CD4-positive, alpha-beta T cell treated with Interferon alpha-2 for 1 hour (primary cell): ENCODE measurements around the gene VAV3.
"Not testable (repeated sequence)": the region's sequence is repeated elsewhere in the genome, so short reads cannot be mapped to it uniquely, and the experiment has no call there.

ENCODE experiments used
- DNase-seq, 2 donors: peaks; one replicate each; pipeline ENCODE4 v3.0.0-alpha.2; 2020 to 2022

Gene VAV3

DNA sequence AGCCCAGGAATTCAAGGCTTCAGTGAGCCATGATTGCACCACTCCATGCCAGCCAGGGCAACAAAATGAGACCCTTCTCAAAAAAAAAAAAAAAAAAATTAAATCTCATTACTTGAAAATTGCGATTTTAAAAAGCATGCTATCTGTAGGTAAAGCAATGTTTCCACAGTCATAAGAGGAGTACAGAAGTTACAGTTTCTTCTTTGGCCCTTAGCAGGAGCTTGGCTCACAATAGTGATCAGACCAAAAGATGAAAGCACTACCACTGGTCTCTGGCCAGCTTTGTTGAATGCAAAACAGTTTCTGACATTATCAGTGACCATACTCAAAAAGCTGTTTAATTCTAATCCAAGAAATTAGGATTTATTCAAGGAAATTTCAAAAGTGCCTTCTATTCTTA lies 31.2 kb downstream of the VAV3 start:
- DNase-seq: no peak

DNA sequence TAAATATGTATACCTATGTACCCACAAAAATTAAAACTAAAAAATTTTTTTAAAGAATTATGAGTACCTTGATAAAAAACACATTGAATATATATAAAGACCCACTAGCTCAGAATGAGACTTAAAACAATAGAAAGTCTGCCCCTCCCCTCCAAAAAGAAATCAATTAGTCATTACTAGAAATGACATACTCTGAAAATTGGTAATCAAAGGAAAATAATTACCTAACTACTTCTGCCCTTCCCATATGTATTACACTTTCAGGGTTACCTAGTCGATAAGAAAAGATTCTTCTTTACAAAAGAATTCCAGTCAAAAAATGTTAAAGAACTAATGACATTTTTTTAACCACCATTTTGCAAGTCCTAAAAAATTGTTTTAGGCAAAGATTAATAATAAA lies 34.7 kb downstream of the VAV3 start:
- no peak for DNase-seq

DNA sequence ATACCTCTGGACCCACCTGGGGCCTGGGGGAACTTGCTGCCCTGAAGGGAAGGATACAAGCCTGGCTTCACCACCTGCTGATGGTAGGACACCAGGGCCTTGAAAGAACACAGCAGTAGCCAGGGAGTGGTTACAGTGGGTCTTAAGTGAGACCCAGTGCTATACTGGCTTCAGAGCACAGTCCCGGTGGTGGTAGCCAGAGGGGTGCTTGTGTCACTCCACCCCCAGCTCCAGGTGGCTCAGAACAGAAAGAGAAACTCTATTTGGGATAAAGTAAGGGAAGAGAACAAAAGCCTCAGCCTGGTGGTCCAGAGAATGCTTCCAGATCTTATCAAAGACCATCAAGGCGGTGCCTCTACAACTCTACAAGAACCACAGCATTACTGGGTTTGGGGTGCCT lies 37.2 kb downstream of the VAV3 start:
- DNase-seq: no peak

DNA sequence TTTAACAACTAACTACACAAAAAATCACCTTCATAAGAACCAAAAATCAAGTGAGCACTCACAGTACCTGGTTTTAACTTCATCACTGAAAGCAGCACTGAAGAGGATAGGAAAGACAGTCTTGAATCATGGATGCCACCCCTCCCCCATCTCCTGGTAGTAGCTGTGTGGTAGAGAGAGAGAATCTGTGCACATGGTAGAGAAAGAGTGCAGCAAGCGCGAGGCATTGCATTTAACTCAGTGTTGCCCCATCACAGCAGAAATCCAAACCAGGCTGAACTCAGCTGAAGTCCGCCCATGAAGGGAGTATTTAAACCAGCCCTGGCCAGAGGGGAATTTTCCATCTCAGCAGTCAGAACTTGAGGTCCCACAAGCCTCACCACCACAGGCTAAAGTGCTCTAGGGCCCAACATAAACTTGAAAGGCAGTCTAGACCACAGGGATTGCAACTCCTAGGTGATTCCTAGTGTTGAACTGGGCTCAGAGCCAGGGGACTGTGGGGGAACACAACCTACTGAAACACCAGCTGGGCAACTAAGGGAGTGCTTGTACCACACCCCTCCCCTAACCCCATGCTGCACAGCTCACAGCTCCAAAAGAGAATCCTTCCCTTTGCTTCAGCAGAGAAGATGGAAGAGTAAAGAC lies 38.4 kb downstream of the VAV3 start:
- DNase-seq: no peak

GRCh38 chr1:107925565-107925964 lies 39.4 kb downstream of the VAV3 start:
- DNase-seq: no peak

GRCh38 chr1:107920999-107921398 lies 44.0 kb downstream of the VAV3 start:
- no peak for DNase-seq

DNA sequence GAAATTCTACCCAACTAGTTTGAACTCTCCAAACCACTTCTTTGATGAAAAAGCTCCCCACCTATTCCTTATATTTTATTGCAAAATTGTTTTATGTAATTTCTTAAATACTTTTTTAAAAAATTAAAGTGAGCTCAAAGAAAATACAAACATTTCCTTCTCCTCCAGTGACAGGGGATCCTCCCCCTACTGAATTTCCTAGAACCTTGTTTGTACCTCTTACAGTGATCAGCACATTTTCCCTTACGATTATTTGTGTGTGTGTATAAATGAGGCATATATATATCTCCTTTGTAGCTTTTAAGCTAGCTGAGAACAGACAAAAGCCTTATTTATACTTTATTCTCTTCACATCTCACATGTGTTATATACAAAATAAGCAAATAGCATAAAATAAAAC lies 44.4 kb downstream of the VAV3 start:
- no peak for DNase-seq

DNA sequence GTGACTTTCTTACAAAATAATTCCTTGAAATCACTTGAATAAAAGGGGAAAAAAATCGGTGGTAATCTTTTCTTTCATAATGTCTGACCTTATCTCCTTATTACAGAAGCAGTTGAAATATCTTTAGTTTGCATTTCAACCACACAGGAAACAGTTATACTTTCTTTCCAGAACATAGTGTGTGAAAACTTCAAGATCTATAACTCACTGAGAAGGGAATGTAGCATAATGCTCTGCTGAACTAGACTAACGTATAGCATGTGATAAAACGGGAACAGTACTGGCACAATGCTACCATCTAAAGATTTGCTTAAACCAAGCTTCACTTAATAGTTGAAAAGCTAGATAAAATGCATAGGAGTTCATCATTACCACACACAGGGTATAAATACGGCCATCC lies 45.0 kb downstream of the VAV3 start:
- DNase-seq: no peak

- DNase-seq: no peak
Observed at GRCh38 chr1:107914119-107914765, 50.7 kb downstream of the VAV3 start.

DNA sequence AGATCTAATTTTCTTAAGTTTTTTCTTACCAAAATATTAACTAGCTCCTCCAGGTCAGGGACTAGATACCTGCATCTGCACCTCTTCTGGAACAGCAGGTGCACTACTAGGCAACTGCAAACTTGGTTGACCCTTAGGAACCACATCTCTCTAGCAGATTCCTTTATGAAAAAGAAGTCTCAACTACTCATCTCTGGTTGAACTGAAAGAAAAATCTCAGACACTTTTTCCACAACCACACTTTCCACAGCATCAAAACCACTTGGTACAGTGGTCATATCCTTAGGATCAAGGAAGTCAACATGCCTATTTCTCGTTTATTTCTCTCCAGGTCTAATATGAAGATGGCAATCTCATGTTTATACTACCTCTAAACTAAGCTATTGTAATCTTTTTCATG lies 52.3 kb downstream of the VAV3 start:
- DNase-seq: no peak

- no peak for DNase-seq
Observed at GRCh38 chr1:107900090-107900945, 64.7 kb downstream of the VAV3 start.

DNA sequence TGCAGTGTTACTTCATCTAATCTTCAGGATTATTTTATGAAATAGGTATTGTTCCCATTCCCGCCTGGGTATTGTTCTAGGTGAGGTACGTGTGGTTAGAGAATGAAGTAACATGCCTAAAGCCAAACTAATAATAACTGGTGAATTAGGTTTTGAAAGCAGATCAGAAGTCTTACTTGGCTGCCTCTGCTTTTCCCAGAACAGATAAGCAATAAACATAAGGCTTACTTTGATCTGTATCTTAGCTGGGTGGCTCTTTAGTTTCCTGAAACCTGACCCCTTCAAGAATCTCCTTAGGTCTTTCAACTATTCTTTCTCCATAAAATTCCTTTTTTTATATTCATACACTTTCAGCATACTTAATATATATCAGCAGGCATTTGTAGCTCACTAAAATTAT lies 65.3 kb downstream of the VAV3 start:
- DNase-seq: no peak

- peak; percentile 23 to 57 for DNase-seq
Observed at GRCh38 chr1:107897438-107898345, 67.3 kb downstream of the VAV3 start.

DNA sequence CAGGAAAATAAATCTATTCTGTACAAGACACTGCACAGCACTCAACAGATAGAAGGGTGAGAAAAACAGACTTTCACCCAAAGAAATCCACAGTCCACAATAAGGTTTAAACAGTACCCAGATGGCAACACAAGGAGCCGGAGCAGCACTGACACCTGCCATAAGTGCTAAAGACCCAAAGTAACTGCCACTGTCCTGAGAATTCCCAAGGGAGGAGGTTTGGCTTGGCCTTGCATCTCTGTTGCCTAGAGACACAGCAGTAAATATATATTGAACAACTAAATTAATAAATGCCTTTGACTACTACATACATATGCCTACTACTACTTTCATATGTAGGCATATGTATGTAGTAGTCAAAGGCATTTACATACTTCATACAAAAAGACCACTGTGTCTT lies 68.0 kb downstream of the VAV3 start:
- peak in 1 of 2 donors; percentile 5 for DNase-seq

- no peak for DNase-seq
Observed at GRCh38 chr1:107896401-107896800, 68.6 kb downstream of the VAV3 start.

- no peak for DNase-seq
Observed at GRCh38 chr1:107895403-107896191, 69.4 kb downstream of the VAV3 start.

DNA sequence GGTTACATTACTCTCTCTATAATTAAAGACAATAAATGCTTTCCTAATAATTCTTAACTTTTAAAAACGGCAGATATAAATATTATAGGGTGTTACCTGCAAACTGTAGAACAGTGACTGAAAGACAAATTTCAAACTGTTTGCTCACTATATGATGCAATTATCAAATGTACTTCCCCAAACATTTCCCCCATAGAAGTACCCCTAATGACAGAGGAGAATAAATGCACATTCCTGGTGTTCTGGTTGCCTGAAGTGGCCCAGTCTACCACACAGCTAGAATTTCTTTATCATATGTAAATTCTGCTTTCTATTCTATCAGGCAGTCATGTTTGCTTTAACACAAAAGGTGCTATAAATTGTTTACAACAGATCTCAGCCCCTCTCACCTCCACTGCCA lies 70.4 kb downstream of the VAV3 start:
- DNase-seq: no peak

- DNase-seq: not testable (repeated sequence)
Observed at GRCh38 chr1:107893350-107893749, 71.6 kb downstream of the VAV3 start.

- DNase-seq: no peak
Observed at GRCh38 chr1:107889524-107889923, 75.5 kb downstream of the VAV3 start.

- DNase-seq: no peak
Observed at GRCh38 chr1:107883562-107883961, 81.4 kb downstream of the VAV3 start.

GRCh38 chr1:107879927-107880326 lies 85.1 kb downstream of the VAV3 start:
- no peak for DNase-seq

GRCh38 chr1:107879346-107879745 lies 85.6 kb downstream of the VAV3 start:
- no peak for DNase-seq
